ENCODE results near the gene GLT6D1.
A peak's percentile ranks its signal among the peaks of the same experiment; 100 is the strongest.

GLT6D1 gene

DNA sequence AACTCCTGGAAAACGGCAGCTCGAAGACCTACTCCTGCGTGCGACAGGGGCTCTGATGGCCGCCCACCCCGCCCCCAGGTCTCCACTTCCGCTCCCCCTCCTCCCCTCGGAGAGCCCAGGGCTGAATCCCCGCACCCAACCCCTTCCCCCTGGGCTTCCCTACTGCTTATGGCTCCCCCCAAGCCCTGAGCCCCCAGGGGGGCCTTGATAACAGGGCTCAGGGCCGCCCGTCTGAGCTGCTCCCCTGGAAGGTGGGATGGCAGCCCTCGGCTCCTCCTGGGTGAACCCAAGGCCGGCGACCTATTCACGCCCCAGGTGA, 30.4 kb downstream of the GLT6D1 start:
- no peak for DNase-seq

DNA sequence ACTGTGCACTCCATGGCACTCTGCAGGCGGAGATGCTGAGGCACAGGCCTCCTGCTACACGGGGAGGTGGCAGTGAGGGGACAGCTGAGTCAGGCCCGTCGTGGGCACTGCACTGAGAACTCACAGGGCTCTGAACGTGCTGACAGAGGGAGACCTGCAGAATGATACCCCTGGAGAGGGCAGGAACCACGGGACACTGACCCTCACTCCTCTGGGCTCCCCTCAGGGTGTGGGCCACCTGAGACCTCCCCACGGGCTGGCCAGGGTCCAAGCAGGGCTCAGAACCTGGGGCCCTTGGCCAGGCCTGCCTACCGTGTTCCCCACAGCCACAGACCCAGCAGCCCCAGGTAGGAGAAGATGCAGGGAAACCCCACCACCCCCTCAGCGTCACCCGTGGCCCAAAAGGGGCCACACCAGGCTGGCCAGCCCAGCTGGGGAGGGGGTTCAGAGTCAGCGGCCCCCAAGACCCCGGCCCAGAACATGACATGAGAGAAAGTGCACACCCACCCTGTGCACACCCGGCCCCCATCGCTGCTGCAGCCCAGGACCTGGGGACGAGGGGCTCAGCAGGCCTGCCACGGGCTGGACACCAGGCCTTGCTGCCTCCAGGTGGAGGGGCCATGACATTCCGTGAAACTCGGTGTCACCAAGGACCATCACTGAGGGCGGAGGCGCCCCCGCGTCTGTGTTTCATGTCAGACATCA, 30.9 kb downstream of the GLT6D1 start:
- DNase-seq = no peak

DNA sequence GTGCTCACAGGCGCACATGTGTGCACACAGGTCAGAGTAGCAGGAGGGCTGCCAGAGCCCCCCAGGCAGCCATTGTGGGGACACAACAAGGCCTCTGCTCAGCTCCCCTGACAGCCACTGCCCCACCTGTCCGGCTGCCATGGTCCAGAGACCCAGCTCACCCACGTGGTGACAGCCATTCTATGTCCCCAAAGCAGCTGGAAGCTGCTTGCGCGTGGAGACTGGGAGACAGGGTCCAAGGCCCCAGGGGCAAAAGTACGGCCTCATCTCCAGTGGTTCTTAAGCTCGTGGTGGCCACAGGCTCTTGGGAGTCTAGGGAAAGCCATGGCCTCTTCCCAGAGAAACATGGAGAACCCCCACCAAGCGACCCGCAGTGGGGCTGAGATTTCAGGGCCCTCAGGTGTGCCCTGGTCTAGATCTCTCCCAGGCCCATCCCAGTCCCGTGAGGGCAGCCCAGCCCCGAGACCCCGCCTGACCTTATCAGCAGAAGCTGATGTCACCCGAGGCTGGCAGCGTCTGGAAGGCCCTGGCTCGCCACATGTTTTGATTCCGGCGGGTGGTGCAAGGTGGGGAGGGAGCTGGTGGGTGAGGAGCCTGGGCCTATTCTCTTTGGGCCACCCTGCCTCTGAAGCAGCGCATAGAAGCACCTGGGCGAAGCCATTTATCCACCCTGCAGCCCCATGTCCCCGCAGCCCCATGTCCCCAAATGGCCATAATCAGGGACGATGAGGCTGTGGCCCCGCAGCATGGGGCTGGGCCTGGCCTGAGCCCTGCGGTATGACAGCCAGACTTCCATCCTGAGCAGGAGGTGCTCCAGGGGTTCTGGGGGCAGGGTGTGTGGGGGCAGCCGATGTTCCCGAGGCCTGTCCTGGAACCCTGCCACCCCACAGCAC, 31.7 kb downstream of the GLT6D1 start:
- no peak for DNase-seq

DNA sequence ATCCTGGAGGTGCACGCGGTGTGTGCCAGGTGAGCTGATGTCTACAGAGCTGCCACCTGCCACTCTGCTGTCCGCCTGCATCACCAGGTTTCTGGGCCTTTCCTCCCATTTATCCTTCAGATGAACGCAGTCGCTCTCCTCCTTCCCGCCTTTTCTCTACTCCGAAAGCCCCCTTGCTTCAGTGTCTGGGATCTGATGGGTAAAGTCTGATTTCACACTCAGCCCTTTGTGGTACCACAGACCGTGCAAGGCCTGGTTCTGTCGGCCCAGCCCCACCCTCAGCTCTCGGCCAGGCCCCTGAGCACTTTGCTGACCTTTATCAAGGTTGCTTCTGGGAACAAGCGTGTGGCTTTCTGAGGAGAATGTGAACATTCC, 32.5 kb downstream of the GLT6D1 start:
- no peak for DNase-seq

DNA sequence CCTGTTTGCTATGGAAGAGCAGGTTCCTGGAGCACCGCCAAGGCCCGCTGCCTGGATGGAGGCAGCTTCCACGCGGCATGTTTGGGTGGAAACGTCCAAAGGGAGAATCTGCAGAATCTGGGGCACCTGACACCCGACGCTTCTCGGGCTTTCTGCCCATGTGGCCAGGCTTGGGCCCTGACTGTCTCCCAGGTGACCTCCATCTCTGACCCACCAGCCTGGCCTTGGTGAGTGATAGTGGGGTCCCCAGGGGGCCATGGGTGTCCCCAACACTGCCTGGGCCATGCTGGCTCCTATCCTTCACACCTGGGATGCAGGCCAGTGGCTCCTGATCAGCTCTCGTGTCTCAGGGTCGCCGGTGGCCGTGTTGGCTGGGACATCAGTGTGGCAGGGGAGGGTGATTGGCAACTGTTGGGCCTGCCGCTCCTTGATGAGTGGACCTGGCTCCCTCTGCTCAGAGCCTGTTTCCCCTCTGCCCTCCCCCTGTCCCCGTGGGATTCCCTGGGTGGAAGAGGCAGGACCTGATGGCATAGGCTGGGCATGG, 34.0 kb downstream of the GLT6D1 start:
- DNase-seq = peak in 12 of 51 donors; percentile 3 to 40 (median 13)

DNA sequence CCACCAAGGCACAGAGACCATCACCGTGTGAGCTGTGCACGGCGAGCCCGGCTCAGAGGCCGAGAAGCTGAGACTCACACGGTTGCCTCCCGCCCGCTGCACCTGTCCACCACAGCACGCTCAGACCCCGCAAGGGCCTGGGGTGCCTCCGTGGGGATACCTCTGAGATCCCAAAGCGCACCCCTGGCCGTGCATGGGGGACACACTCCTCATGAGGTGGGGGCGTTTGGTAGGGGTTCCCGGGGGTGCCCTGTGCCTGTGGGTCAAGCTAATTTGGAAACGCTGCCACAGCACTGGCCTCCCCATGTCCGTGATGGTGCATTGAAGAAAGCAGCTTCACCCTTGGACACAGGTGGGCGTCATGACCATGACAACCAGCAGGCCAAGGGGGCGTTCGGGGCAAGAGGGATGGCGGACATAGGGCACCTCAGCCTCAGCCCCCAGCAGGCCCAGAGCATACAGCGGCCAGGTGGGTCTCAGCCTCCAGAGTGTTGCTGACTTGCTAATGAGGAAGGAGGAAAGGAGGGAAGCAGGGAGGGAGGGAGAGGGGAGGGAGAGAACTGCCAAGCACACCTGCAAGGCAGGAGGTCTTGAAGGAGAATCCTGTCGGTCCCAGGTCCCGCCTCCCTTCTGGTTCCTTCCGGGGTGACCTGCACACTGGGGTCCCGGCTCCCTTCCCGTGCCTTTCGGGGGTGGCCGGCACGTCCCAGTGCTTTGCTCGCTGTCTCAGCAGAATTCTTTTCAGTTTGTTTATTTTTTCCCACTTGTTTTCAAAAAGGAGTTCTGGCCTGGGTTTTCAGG, 34.7 kb downstream of the GLT6D1 start:
- no peak for DNase-seq

DNA sequence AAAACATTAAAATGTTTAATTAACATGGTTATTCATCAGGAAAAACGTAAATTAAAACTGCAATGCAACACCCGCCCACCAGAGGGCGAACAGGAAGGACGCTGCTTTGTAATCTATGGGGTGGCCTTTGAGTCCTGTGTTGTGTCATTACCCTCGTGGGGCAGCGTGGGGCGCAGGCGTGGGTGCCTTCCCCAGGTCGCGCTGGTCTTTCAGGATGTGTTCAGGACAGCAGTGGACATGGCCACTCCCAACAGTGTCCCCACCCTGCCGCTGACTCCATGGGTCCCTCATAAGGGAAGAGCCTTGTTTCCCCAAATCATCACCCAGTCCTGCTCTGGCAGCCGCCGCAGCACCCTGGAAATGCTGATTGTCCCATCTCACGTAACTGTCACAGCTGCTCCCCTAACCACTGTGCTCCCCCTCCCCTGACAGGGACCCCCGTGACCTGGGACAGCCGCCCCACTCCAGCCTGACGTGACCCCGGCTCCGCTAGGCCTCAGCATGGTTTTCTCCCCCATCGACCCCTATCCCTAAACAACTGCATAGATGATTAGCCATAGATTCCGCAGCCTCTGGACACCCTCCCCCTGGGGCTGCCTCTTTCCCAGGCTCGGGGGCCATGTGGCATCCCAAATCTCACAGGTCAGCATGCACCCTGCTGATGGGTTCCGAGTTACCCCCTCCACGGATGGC, 36.4 kb downstream of the GLT6D1 start:
- peak in 8 of 51 donors; percentile 2 to 18 (median 5) for DNase-seq

DNA sequence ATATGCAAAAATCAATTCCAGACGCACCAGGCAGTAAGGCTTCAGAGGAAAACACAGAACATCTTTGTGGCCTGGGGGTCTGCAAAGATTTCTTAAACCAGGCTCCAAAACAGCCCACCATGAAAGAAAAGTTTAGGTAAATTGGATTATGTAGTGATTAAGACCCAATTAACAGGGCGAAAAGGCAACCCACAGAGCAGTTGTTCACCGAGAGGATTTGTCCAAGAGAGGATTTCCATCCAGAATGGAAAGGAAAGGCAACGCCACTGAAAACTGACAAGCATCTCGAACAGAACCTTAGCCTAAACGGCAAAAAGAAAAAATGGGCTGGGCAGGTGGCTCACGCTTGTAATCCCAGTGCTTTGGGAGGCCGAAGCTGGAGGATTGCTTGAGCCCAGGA, 37.4 kb downstream of the GLT6D1 start:
- no peak for DNase-seq

DNA sequence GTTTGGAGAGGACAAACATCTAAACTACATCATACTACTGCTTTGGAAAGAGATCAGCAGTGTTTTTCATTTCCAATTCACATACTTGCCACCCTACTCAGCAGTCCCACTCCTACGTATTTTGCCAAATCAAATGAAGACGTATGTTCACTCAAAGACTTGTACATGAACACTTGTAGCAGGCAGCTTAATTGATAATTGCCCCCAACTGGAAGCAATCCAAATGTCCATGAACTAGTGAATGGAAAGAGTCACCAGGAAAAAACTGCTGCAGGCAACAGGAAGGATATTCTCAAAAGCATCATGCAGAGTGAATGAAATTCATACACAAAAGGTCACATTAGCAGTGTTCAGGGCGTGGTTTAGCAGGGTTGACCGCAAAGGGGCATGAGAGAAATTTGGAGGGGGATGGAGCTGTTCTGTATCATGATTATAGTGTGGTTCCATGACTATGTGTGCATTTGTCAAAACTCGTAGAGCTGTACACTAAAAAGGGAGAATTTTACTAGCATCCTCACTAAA, 39.0 kb downstream of the GLT6D1 start:
- no peak for DNase-seq

DNA sequence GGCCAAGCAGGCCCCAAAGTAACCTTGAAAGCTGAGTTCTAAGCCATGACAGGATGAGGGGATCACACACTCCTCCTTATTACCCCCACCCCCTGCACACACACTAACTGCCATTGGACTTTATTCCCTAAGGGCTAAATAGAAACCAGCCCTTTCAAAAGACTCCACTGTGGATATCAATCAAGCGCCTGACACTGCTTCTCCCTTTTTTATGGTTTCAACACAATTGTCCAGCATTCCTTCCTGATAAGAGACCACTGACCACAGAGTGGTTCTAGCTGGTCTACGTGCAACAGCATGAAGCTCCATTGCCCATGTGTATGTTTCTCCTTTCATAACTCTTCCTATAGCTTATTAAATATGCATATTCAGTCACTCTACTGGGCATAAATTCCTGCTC, 43.1 kb downstream of the GLT6D1 start:
- no peak for DNase-seq

DNA sequence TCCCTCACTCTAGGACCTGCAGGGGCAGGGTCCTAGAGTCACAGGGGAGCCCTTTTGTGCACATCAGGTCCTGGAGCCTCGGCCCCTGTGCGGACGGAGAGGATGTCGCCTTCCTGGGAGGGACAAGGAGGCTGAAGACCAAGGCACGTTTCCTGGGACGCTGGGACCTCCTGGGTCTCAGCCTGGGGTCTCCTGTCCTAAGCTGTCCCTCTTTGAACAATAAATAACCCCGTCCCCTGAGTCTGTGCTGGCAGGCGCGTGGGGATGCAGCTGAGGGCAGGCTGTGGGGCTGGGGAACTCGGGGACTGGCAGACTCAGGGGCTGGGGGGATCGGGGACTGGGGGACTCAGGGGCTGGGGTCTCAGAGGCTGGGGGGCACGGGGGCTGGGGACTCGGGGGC, 46.7 kb downstream of the GLT6D1 start:
- DNase-seq = no peak

DNA sequence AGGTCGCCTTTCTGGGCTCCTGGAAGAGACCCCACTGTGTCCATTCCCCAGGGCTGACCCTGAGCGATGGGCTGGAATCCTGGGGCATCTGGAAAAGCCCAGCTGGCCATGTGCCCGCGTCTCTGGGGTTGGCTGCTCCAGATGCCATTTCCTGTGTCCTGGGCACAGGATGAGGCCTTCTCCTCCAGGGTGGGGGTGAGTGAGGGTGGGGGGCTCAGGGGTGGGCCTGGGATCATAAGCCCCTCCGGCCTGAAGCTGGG, 47.1 kb downstream of the GLT6D1 start:
- no peak for DNase-seq

DNA sequence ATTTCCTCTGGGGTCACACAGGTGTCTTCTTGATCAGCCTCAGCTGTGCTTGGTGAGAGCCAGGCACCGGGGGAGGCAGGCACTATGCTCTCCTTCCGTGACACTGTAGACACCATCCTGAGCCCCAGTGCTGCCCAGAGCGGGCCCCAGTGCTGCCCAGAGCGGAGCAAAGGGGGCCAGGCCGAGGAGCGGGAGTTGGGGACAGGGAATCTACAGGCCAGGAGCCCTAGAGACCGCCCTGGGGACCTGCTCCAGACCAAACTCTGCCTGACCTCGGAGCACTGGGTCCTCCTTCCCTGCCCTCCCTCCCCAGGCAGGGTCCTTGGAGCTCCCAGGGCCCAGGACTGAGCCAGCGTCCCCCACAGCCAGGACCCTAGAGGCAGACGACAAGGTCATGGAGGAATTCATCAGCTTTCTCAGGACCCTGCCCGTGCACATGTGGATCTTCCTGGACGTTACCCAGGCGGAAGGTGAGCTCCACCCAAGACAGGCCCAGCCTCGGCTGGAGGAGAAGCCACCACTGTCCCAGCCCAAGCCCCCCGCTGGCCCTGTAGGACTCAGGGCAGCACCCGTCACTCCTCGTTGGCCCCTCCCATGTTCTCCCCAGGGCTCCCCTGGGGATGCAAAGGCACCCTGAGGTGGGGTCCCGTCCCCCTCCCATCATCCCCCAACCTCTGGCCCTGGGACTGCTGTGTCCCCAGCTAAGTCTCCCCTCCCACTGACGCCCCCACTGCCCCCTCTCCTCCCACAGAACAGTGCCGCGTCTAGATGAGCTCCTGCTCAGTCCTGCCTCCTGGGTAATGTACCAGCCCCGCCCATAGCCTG, 47.6 kb downstream of the GLT6D1 start:
- DNase-seq = no peak

DNA sequence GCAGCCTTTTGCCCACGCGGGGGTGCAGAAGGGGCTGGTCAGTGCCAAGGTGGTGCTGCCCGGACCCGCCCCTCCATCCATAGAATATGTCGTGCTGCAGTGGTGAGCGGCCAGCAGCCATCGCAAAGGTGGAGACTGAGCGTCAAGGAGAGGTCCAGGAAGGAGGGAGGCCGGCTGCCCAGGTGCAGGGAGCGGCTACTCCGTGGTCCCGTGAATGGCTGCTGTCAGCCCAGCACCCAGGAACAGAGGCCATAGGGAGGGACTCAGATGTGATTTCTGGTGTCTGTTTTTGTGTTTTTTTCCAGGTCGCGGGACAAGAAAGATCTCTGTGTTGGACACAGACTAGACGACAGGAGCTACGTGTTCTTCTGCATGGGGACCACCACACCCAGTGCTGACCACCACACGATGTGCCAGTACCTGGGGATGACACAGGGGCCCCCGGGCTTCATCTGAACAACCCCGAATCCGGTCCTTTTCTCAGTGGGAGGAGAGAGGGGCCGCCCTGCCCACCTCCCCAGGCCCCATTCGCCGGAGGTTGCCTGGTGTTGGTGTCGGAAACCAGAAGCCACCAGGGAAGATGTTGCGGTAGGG, 48.8 kb downstream of the GLT6D1 start:
- DNase-seq = no peak

DNA sequence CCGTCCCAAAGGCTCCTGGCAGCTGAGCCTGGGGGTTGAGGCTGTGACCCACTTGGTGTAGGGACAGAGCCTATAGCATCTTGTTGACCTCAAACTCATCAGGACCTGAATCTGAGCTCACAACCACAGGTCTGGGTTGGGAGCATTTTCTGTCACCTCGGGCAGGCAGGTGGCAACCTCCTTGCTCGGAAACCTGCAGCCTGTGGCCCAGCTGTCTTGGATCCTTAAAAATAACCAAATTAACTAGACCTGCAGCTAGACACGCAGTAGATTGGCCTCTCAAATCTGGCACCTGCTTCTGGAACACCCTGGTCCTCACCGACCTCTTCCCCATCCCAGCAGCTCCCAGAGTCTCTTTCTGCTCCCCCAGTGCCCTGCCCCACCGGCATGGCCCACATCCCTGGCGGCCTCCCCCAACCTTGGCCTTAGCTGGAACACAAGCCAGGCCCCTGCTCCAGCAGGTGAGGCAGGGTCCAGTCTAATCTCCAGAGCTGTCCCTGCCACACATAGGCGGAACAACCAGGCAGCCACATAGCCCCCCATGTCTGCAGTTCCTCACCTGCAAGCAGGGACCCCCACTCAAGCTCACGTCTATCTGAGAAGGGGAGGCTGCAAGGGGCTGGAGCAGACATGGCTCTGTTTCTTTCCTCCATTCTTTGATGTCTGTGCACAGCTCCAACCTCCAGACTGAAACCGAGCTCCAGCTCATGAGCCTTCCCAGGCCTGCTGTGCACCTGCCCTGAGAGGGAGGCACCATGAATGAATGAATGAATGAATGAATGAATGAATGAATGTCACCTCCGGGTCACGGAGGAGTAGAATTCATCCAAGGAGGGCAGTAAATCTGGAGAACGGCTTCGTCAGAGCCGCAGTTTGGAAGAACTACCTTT, 49.5 kb downstream of the GLT6D1 start:
- DNase-seq = no peak

DNA sequence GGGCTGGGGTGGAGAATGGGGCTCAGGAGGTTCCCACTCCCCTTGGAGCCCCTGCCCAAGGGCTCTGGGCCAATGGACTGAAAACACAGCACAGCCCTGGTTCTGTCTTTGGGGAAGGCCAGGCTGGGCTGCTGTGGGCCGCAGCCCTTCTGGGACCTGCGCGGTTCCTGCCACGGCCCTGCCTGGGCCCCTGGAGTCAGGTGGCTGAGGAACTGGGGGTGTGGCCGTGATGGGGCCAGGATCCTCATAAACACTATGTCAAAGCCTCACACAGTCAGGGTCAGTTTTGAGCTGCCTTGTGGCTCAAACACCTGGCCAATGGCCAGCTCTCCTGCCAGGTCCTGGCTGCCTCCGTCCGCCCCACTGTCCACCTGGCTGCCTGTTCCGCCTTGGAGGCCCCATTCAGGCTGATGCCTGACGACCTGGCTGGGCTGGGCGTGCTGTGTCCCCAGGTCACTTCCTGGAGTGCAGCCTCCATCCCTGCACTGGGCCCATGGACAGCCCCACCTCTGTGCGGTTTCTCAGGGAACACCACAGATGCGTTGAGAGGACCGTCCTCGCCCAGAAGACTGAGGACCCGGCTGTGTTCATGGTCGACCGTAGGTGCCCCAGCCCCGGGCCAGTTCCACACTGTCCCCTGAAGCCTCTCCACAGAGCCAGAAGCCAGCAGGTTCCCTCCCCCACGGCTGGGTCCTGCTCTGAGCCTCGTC, 50.3 kb downstream of the GLT6D1 start:
- no peak for DNase-seq

DNA sequence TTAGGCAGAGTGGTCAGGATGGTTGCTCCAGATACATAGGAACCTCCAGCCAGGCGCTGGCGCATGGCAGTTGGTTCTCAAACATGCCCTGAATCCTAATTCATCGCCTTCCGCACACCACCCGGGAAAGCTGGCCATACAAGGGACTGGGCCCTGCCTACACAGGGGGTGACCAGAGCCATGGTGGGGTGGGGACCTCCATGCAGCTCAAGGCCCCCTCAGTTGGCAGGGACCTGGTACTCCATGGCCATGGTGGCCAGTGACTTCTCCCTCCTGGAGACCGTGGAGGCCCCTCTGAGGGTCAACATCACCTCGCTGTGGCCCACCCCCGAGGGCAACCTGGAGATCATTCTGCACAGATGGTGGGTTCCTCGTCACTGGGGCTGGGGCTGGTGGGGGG, 51.0 kb downstream of the GLT6D1 start:
- DNase-seq = no peak

DNA sequence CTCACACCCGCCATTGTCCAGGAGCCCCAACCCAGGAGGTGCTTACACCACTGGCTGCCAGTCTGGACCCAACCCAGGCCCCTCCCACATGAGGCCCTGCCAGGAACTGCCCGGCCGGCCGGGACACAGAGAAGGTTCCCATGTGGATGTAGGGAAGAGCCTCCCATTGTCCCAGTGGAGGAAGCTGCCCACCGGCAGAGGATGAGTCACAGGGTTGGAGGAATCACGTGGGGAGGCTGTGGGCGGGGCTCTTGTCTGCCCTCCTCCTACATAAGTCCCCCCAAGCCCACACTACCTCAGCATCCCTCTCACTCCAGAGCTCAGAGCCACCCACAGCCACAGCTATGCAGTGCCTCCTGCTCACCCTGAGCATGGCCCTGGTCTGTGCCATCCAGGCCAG, 51.7 kb downstream of the GLT6D1 start:
- peak in 1 of 51 donors; percentile 27 for DNase-seq

Measured in hypothalamus (tissue), 51 donors.